ENCODE data around the gene BCL2L2. TPM values are rescaled to one million over a fixed set of nuclear protein-coding genes. Genes with fewer than 3 reads are reported as not detected.

Gene BCL2L2
- total and polyA plus RNA-seq, 2 donors (not counting 1 experiment from before 2014, with no cell fraction given) = 5.4 to 17.8 TPM

GRCh38 chr14:23347406-23348296 is 41.0 kb downstream of the BCL2L2 start:
- POLR2A ChIA-PET = no interaction called here
- H3K36me3 ChIP-seq (replicated peaks in 1 of 2; ENCODE audit: control extremely low read depth in 1 of 2, control insufficient read depth in 1 of 2, extremely low read depth in 1 of 2, insufficient read depth in 2 of 2, low read length in 1 of 2) = no peaks in the 10 kb centered on the region
- Mint-ChIP-seq H3K27me3 (peaks cover 30% of the 10 kb centered on the region), H3K4me1 (peaks cover 7% of the 10 kb centered on the region), H3K9me3 (ENCODE audit: insufficient read depth) (no peaks in the 10 kb centered on the region), H3K4me3 (no peak overlapping the region), H3K27ac (no peak overlapping the region)
- no peaks in the 10 kb centered on the region for H4K20me1 ChIP-seq (ENCODE audit: control insufficient read depth, insufficient read depth, low read length, poor library complexity, severe bottlenecking)
- DNase-seq = no peak
- CTCF ChIA-PET = no interaction called here
- TF ChIP-seq EZH2 (IDR thresholded peaks at IDR 0.05; ENCODE audit: borderline replicate concordance, insufficient read depth, low read depth, low read length, poor library complexity, severe bottlenecking) (no peak), CTCF (IDR thresholded peaks at IDR 0.05) (no peak)
- H3K27ac ChIP-seq (ENCODE audit: low read length in 2 of 2) = no peak overlapping the region
- intact Hi-C loops (cut with micrococcal nuclease) = no loop called here
- peaks cover 0 to 3% (median 2%) of the 10 kb centered on the region in 3 donors for H3K9me3 ChIP-seq (ENCODE audit: control extremely low read depth in 1 of 3, control insufficient read depth in 2 of 3, insufficient read depth in 1 of 3, low read length in 2 of 3)
- H3K9ac ChIP-seq (ENCODE audit: low read length) = no peak overlapping the region
- 96% methylated on average over 9 of the region's 19 CpGs for WGBS (ENCODE audit: insufficient coverage)
- no peaks in the 10 kb centered on the region for H3K79me2 ChIP-seq (ENCODE audit: control insufficient read depth, insufficient read depth, low read length)
- no peak overlapping the region for H3K4me2 ChIP-seq (replicated peaks; ENCODE audit: low read depth, low read length, poor library complexity, severe bottlenecking)
- no peak overlapping the region for H3K4me3 ChIP-seq (ENCODE audit: control extremely low read depth in 1 of 5, extremely low read depth in 1 of 5, insufficient read depth in 1 of 5, low read depth in 2 of 5, low read length in 4 of 5)
- peaks cover 7 to 11% of the 10 kb centered on the region in 2 donors for H3K4me1 ChIP-seq (ENCODE audit: control insufficient read depth in 2 of 2, insufficient read depth in 2 of 2, low read length in 2 of 2)
- no peak overlapping the region for H2AFZ ChIP-seq (ENCODE audit: insufficient read depth, low read depth, low read length, poor library complexity, severe bottlenecking)
- H3K27me3 ChIP-seq (replicated peaks in 1 of 4; ENCODE audit: control extremely low read depth in 1 of 4, control insufficient read depth in 3 of 4, insufficient read depth in 4 of 4, low read length in 3 of 4) = peaks cover 0 to 28% (median 18%) of the 10 kb centered on the region in 4 experiments
- no peak for ATAC-seq (ENCODE audit: low read depth)

- no peak overlapping the region for H3K27ac Mint-ChIP-seq
- Histone ChIP-seq H3K27ac (ENCODE audit: low read length in 2 of 2) (no peak overlapping the region), H3K36me3 (replicated peaks in 1 of 2; ENCODE audit: control extremely low read depth in 1 of 2, control insufficient read depth in 1 of 2, extremely low read depth in 1 of 2, insufficient read depth in 2 of 2, low read length in 1 of 2) (no peaks in the 10 kb centered on the region), H3K9me3 (ENCODE audit: control extremely low read depth in 1 of 3, control insufficient read depth in 2 of 3, insufficient read depth in 1 of 3, low read length in 2 of 3) (peaks cover 0 to 4% (median 3%) of the 10 kb centered on the region in 3 donors), H3K79me2 (ENCODE audit: control insufficient read depth, insufficient read depth, low read length) (no peaks in the 10 kb centered on the region), H3K27me3 (replicated peaks in 1 of 4; ENCODE audit: control extremely low read depth in 1 of 4, control insufficient read depth in 3 of 4, insufficient read depth in 4 of 4, low read length in 3 of 4) (peaks cover 0 to 34% (median 20%) of the 10 kb centered on the region in 4 experiments), H4K20me1 (ENCODE audit: control insufficient read depth, insufficient read depth, low read length, poor library complexity, severe bottlenecking) (no peaks in the 10 kb centered on the region), H3K4me2 (replicated peaks; ENCODE audit: low read depth, low read length, poor library complexity, severe bottlenecking) (no peak overlapping the region), H2AFZ (ENCODE audit: insufficient read depth, low read depth, low read length, poor library complexity, severe bottlenecking) (no peak overlapping the region), H3K4me3 (ENCODE audit: control extremely low read depth in 1 of 5, extremely low read depth in 1 of 5, insufficient read depth in 1 of 5, low read depth in 2 of 5, low read length in 4 of 5) (no peak overlapping the region), H3K4me1 (ENCODE audit: control insufficient read depth in 2 of 2, insufficient read depth in 2 of 2, low read length in 2 of 2) (peaks cover 11 to 15% of the 10 kb centered on the region in 2 donors), H3K9ac (ENCODE audit: low read length) (no peak overlapping the region)
- H3K4me3 Mint-ChIP-seq = no peak overlapping the region
- CTCF ChIA-PET = no interaction called here
- H3K4me1 Mint-ChIP-seq = peaks cover 13% of the 10 kb centered on the region
- intact Hi-C loops (cut with micrococcal nuclease) = no loop called here
- DNase-seq (no peak), ATAC-seq (ENCODE audit: low read depth) (no peak)
- no peak for TF ChIP-seq EZH2 (IDR thresholded peaks at IDR 0.05; ENCODE audit: borderline replicate concordance, insufficient read depth, low read depth, low read length, poor library complexity, severe bottlenecking)
- no peak for TF ChIP-seq CTCF (IDR thresholded peaks at IDR 0.05)
- POLR2A ChIA-PET = no interaction called here
- 93% methylated on average over 3 of the region's 6 CpGs for WGBS (ENCODE audit: insufficient coverage)
- H3K27me3 Mint-ChIP-seq = peaks cover 33% of the 10 kb centered on the region
- no peaks in the 10 kb centered on the region for H3K9me3 Mint-ChIP-seq (ENCODE audit: insufficient read depth)
These were observed 41.6 kb downstream of the BCL2L2 start for GRCh38 chr14:23348297-23348655.

Data from B cell (primary cell).